Nephron (organoid): Measurements from ENCODE around the gene SLC7A5.
"Not testable (repeated sequence)": the region's sequence is repeated elsewhere in the genome, so short reads cannot be mapped to it uniquely, and the experiment has no call there.

ENCODE experiments used
- H3K27ac Mint-ChIP-seq, 3 experiments: 2 replicates each; pipeline ENCODE4 v1.8.0; 2020; ENCODE audit warnings: mixed read lengths in 3 of 3, mild to moderate bottlenecking in 2 of 3, moderate library complexity in 1 of 3
- H3K27me3 Mint-ChIP-seq: 2 replicates; pipeline ENCODE4 v1.8.0; 2021; ENCODE audit warnings: low read depth, mild to moderate bottlenecking, moderate library complexity, mixed read lengths
- H3K36me3 Mint-ChIP-seq: 2 replicates; pipeline ENCODE4 v1.8.0; 2020; ENCODE audit warnings: low read depth, mixed read lengths
- H3K4me1 Mint-ChIP-seq: 2 replicates; pipeline ENCODE4 v1.8.0; 2020; ENCODE audit warnings: mixed read lengths
- H3K4me3 Mint-ChIP-seq, 3 experiments: 2 replicates each; pipeline ENCODE4 v1.8.0; 2020; ENCODE audit warnings: mild to moderate bottlenecking in 3 of 3, mixed read lengths in 3 of 3, moderate library complexity in 2 of 3
- H3K9me3 Mint-ChIP-seq: 2 replicates; pipeline ENCODE4 v1.8.0; 2020; ENCODE audit warnings: mixed read lengths
- TF ChIP-seq, protein P1 (sequence below), 3 experiments: fragments of 200-600 bp; sonication (generic); IDR thresholded peaks; one replicate each; pipeline ENCODE4 v1.5.0; 2021; ENCODE audit warnings: antibody characterized with exemption in 3 of 3; ENCODE audit not compliant: unreplicated experiment in 3 of 3

The SLC7A5 gene

DNA sequence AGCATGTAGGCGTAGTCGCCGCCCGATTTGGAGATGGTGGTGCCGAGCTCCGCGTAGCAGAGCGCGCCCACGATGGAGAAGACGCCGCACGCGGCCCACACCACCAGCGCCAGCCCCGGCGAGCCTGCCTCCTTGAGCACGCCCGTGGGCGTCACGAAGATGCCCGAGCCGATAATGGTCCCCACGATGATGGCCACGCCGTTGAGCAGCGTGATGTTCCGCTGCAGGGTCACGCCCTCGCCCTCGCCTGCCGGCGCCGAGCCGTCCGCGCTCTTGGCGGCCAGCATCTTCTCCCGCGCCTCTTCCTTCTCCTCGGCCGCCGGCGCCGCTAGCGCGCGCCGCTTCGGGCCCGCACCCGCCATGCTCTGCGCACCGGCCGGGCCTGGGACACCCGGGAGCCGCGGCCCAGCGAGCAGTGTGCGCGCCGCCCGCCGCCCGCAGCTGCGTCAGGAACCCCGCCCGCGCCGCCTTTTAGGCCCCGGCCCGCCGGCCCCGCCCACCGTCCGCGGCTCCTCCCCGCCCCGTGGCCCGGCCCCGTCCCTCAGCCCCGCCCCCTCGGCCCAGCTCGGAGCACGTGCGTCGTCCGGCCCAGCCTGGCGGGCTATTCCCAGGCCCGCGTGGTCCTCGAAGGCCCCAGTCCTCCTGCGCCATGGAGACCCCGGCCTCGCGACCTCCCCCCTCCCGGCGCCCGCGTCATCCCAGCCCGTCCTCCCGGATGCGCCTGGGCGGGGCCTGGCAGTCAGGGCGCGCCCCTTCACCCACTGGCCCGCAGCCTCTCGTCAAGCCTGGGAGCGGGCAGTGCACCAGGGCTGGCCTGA is at the start of gene SLC7A5:
TSS of gene SLC7A5 (minus strand) at position 447 of the 818 bp plus-strand sequence. CDS start at position 362, 85 bp downstream.
- H3K4me1 Mint-ChIP-seq: peaks cover 45% of the 10 kb centered on the region
- peak within 1 kb of the TSS in 2 of 3 experiments; percentile 9 to 74 for H3K27ac Mint-ChIP-seq
- H3K4me3 Mint-ChIP-seq: peak within 1 kb of the TSS; percentile 87 to 88 (median 88)
- not testable (repeated sequence) for H3K36me3 Mint-ChIP-seq, H3K9me3 Mint-ChIP-seq
- H3K27me3 Mint-ChIP-seq: peaks cover 52% of the 10 kb centered on the region

DNA sequence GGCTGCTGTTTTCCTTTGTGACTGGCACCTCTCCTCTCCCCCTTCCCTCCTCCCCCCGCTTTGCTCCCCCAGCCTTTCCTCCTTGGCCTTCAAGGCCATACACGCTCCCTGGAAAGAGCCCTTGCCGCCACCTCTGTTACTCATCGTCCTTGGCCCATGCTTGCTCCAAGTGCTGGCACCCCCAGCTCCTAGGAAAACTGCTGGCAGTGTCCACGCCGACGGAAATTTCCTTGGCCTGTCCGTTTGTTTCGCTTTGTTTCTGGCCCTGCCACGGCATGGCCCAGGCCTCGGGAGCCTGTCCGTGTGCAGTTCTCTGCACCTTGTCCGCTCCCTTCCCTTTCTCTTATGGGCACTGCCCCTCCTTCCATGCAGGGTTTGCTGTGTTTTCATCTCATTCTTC is 49.0 kb upstream of the SLC7A5 start:
- H3K9me3 Mint-ChIP-seq: no peaks in the 10 kb centered on the region
- no peak overlapping the region for H3K27ac Mint-ChIP-seq
- no peak overlapping the region for H3K4me3 Mint-ChIP-seq
- TF ChIP-seq, protein P1, sequence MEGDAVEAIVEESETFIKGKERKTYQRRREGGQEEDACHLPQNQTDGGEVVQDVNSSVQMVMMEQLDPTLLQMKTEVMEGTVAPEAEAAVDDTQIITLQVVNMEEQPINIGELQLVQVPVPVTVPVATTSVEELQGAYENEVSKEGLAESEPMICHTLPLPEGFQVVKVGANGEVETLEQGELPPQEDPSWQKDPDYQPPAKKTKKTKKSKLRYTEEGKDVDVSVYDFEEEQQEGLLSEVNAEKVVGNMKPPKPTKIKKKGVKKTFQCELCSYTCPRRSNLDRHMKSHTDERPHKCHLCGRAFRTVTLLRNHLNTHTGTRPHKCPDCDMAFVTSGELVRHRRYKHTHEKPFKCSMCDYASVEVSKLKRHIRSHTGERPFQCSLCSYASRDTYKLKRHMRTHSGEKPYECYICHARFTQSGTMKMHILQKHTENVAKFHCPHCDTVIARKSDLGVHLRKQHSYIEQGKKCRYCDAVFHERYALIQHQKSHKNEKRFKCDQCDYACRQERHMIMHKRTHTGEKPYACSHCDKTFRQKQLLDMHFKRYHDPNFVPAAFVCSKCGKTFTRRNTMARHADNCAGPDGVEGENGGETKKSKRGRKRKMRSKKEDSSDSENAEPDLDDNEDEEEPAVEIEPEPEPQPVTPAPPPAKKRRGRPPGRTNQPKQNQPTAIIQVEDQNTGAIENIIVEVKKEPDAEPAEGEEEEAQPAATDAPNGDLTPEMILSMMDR (IDR thresholded peaks at IDR 0.05; ENCODE audit: unreplicated experiment in 3 of 3): no peak
- H3K27me3 Mint-ChIP-seq: peaks cover 24% of the 10 kb centered on the region
- no peaks in the 10 kb centered on the region for H3K4me1 Mint-ChIP-seq
- H3K36me3 Mint-ChIP-seq: no peaks in the 10 kb centered on the region

DNA sequence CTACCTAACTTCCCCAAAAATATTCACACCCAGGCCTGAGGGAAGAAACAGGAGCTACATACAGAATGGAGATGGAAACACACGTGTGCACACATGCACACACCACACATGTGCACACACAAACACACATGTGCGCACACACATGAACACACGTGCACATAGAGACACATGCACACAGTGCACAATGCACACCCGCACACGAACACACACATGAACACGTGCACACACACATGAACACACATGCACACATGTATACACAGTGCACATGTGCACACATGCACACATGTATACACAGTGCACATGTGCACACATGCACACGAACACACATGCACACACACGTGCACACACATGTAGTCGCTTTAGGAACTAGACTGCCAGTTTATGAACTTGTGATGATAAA is 48.2 kb upstream of the SLC7A5 start:
- H3K36me3 Mint-ChIP-seq: no peaks in the 10 kb centered on the region
- H3K9me3 Mint-ChIP-seq: no peaks in the 10 kb centered on the region

DNA sequence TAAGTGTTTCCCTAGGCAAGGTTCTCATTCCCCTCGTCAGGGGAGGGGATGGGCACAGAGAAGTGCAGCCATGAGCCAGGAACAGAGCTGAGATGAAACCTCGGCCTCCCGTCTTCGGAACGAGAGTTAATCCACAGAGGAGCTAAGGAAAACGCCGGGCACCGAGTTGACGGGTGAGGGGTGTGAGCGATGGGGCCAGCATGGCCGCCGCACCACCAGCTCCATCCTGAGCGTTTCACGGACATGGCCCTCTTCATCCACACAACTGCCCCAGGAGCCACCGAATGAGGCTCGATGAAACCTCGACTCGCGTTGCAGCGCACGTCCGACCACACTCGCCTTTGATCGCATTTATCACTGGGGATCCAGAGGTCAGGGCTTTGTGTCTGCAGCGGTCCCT is 45.5 kb upstream of the SLC7A5 start:
- TF ChIP-seq, protein P1 (IDR thresholded peaks at IDR 0.05; ENCODE audit: unreplicated experiment in 3 of 3): no peak
- no peak overlapping the region for H3K4me3 Mint-ChIP-seq
- no peaks in the 10 kb centered on the region for H3K36me3 Mint-ChIP-seq
- no peak overlapping the region for H3K27ac Mint-ChIP-seq
- H3K27me3 Mint-ChIP-seq: peaks cover 33% of the 10 kb centered on the region
- H3K4me1 Mint-ChIP-seq: no peaks in the 10 kb centered on the region
- H3K9me3 Mint-ChIP-seq: no peaks in the 10 kb centered on the region

More for the DNA sequence above, 48.2 kb upstream of the SLC7A5 start:
- Mint-ChIP-seq H3K27me3 (peaks cover 20% of the 10 kb centered on the region), H3K4me1 (no peaks in the 10 kb centered on the region), H3K4me3 (no peak overlapping the region), H3K27ac (no peak overlapping the region)
- TF ChIP-seq, protein P1 (IDR thresholded peaks at IDR 0.05; ENCODE audit: unreplicated experiment in 3 of 3): no peak

DNA sequence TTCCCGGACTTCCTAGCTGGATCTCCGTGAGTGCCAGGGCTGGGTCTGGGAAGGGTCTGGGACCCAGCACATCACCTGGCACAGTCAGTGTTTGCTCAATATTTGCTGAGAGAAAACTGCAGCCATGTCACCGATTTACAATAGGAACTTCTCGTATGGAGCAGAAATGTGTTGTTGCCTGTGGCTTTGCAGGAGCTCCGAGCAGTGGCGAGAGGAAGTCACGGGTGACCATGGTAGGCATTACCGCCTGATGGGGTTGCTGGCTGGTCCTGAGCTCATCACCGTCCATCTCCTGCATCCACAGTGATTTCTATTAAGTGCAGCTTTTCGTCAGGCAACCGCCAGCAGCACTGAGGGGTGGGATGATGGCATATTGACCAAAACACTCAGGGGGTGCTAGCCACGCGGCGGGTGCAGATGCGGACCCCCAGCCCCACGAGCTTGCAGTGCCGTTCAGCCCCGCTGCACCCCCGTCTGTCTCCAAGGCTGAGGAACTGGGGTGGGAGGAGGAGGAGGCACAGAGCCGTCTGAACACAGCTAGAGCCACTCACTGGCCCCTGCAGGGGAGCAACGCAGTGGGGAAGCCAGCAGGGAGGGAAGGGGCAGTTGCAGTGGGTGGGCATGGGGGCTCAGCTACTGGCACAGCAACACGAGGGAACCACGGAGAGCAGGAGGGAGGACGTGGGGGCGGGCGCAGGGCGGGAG is 44.9 kb upstream of the SLC7A5 start:
- H3K27me3 Mint-ChIP-seq: peaks cover 40% of the 10 kb centered on the region
- H3K4me3 Mint-ChIP-seq, H3K4me1 Mint-ChIP-seq, H3K36me3 Mint-ChIP-seq, H3K9me3 Mint-ChIP-seq, H3K27ac Mint-ChIP-seq: not testable (repeated sequence)

DNA sequence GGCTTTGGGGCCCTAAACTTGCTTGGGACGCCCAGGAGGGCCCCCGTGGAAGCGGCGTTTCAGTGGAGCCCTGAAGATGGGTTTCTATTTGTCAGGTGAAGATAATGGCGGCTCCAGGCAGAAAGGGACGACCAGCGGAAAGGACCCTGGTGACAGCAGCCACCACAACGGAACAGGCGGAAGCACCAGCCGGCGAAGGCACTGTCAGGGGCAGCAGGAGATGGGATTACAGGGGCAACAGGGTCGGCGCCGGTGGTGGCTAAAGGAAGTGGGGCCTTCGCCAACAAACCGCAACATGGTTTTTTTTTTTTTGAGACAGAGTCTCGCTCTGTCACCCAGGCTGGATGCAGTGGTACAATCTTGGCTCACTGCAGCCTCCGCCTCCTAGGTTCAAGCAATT is 43.4 kb upstream of the SLC7A5 start:
- not testable (repeated sequence) for H3K4me1 Mint-ChIP-seq, H3K27ac Mint-ChIP-seq, H3K9me3 Mint-ChIP-seq, H3K36me3 Mint-ChIP-seq, H3K4me3 Mint-ChIP-seq
- peaks cover 45% of the 10 kb centered on the region for H3K27me3 Mint-ChIP-seq

DNA sequence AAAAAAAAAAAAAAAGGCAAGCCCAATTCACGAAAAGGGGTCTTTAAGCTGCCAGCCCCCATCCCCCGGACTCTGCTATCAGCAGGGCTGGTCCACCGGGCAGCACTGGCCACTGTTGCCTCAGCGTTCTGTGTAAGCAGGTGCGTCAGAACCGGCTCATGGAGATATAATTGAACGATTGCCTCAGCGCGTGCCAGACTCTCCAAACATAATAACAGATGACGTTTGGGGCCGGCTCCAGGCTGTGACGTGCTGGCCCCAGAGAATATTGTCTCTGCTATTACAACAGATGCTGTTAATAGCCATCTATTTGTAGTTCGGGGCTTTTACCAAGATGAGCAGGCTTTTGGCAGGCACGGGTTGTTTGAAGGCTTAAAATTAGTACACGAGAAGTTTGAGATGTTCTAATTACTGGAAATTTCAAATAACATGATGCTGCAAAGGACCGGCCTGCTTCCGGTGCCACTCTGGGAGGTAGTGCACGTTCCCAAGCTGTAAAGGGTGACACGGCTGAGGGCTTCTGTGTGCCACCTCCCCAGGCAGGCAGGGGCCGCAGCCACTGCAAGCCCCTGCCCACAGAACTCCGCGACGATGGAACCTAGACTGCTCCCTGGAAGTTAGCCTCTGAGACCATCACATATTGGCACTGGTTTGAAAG is 41.9 kb upstream of the SLC7A5 start:
- H3K4me3 Mint-ChIP-seq, H3K36me3 Mint-ChIP-seq, H3K9me3 Mint-ChIP-seq, H3K27ac Mint-ChIP-seq, H3K4me1 Mint-ChIP-seq: not testable (repeated sequence)
- peaks cover 50% of the 10 kb centered on the region for H3K27me3 Mint-ChIP-seq
